ENCODE results near the gene PHOSPHO1.

The PHOSPHO1 gene

GRCh38 chr17:49218941-49219913, 11.4 kb downstream of the PHOSPHO1 start:
- no peak for DNase-seq (ENCODE audit: low spot score)

GRCh38 chr17:49217651-49218413, 12.8 kb downstream of the PHOSPHO1 start:
- no peak for DNase-seq (ENCODE audit: low spot score)

GRCh38 chr17:49216953-49217650, 13.5 kb downstream of the PHOSPHO1 start:
- DNase-seq (ENCODE audit: low spot score): no peak

- DNase-seq (ENCODE audit: low spot score): no peak
Observed at GRCh38 chr17:49216482-49216881, 14.1 kb downstream of the PHOSPHO1 start.

- no peak for DNase-seq (ENCODE audit: low spot score)
Observed at GRCh38 chr17:49214676-49215360, 15.8 kb downstream of the PHOSPHO1 start.

- no peak for DNase-seq (ENCODE audit: low spot score)
Observed at GRCh38 chr17:49213847-49214246, 16.7 kb downstream of the PHOSPHO1 start.

GRCh38 chr17:49213399-49213798, 17.2 kb downstream of the PHOSPHO1 start:
- no peak for DNase-seq (ENCODE audit: low spot score)

GRCh38 chr17:49210158-49211029, 20.2 kb downstream of the PHOSPHO1 start, which contains the start of the genes ABI3 and GNGT2:
Gene ABI3, plus strand, starts transcription at chr17:49210707. Its CDS starts 18 bp downstream, at chr17:49210725.
Gene GNGT2, minus strand, starts transcription at chr17:49210574. Its CDS starts 3,152 bp downstream, at chr17:49207422.
- no peak for DNase-seq (ENCODE audit: low spot score)

- no peak for DNase-seq (ENCODE audit: low spot score)
Observed at GRCh38 chr17:49209061-49209571, 21.5 kb downstream of the PHOSPHO1 start.

- DNase-seq (ENCODE audit: low spot score): no peak
Observed at GRCh38 chr17:49204516-49204915, 26.1 kb downstream of the PHOSPHO1 start.

GRCh38 chr17:49203796-49204195, 26.8 kb downstream of the PHOSPHO1 start:
- DNase-seq (ENCODE audit: low spot score): no peak

- DNase-seq (ENCODE audit: low spot score): no peak
Observed at GRCh38 chr17:49201481-49201927, 29.1 kb downstream of the PHOSPHO1 start.

GRCh38 chr17:49200423-49201083, 30.0 kb downstream of the PHOSPHO1 start:
- DNase-seq (ENCODE audit: low spot score): no peak

GRCh38 chr17:49198211-49198610, 32.4 kb downstream of the PHOSPHO1 start:
- no peak for DNase-seq (ENCODE audit: low spot score)

GRCh38 chr17:49197346-49197998, 33.1 kb downstream of the PHOSPHO1 start:
- DNase-seq (ENCODE audit: low spot score): no peak

GRCh38 chr17:49196520-49196919, 34.1 kb downstream of the PHOSPHO1 start:
- DNase-seq (ENCODE audit: low spot score): no peak

- no peak for DNase-seq (ENCODE audit: low spot score)
Observed at GRCh38 chr17:49195751-49196150, 34.8 kb downstream of the PHOSPHO1 start.

GRCh38 chr17:49194297-49194607, 36.3 kb downstream of the PHOSPHO1 start:
- no peak for DNase-seq (ENCODE audit: low spot score)
